Prostate gland (tissue), 2 donors: Measurements from ENCODE around the gene ASXL1. TPM values are rescaled to one million over a fixed set of nuclear protein-coding genes. Genes with fewer than 3 reads are reported as not detected.
A peak's percentile ranks its signal among the peaks of the same experiment; 100 is the strongest.

ENCODE experiments used
- DNase-seq: peaks from one replicate; pipeline ENCODE4 v3.0.0-alpha.2; 2019; ENCODE audit warnings: low spot score
- H3K27ac ChIP-seq, 2 donors: fragments of 200-600 bp; sonication (generic); 2 replicates each; pipeline ENCODE4 v1.5.1; 2017 to 2019
- H3K27me3 ChIP-seq: fragments of 200-600 bp; sonication (generic); replicated peaks from 2 replicates; pipeline ENCODE4 v1.5.1; 2019; ENCODE audit not compliant: insufficient read depth
- H3K36me3 ChIP-seq, 2 donors: fragments of 200-600 bp; sonication (generic); 1 replicate in 1 of 2; 2 replicates in 1 of 2; pipeline versions ENCODE4 v1.5.1 to v1.8.1; 2017 to 2019
- H3K4me1 ChIP-seq: fragments of 200-600 bp; sonication (generic); replicated peaks from 2 replicates; pipeline ENCODE4 v1.5.1; 2019
- H3K4me3 ChIP-seq, 2 donors: fragments of 200-600 bp; sonication (generic); 2 replicates each; pipeline ENCODE4 v1.5.1; 2017 to 2019
- H3K9me3 ChIP-seq: fragments of 200-600 bp; sonication (generic); 2 replicates; pipeline ENCODE4 v1.5.1; 2017
- POLR2A ChIP-seq: fragments of 450-650 bp; IDR thresholded peaks from one replicate; pipeline ENCODE4 v1.6.1; 2016; ENCODE audit warnings: antibody characterized with exemption, mild to moderate bottlenecking
- POLR2AphosphoS5 ChIP-seq: sonication (generic); formaldehyde crosslinking; IDR thresholded peaks from one replicate; pipeline ENCODE4 v1.6.1; 2017; ENCODE audit warnings: antibody characterized with exemption
- WGBS: methylation state at CpG from one replicate; pipeline ENCODE4 v1.1.5; 2018; 5-methylcytosine and 5-hydroxymethylcytosine counted together
- intact Hi-C: fragments of 100-400 bp; cut with DNase I; formaldehyde crosslinking; loops from one replicate; pipeline ENCODE4 v1.14.2; 2022
- total RNA-seq, 2 donors: library from RNA; depleted of rRNA; stranded (reverse); fragments of >200 nt; gene quantifications; one replicate each; pipeline ENCODE4 v1.1.0, GENCODE V29; 2016
- TF ChIP-seq, protein P1 (sequence below), 4 experiments: fragments of 200-600 bp in 2 of 4; fragments of 450-650 bp in 2 of 4; sonication (generic) in 2 of 4; IDR thresholded peaks; 1 replicate in 3 of 4; 2 replicates in 1 of 4; pipeline ENCODE4 v1.5.1; 2016 to 2019; ENCODE audit warnings: antibody characterized with exemption in 4 of 4, mild to moderate bottlenecking in 2 of 4, moderate library complexity in 2 of 4

The ASXL1 gene
- total RNA-seq, 2 donors from 2014 or later, result 30.4 to 106 TPM

DNA sequence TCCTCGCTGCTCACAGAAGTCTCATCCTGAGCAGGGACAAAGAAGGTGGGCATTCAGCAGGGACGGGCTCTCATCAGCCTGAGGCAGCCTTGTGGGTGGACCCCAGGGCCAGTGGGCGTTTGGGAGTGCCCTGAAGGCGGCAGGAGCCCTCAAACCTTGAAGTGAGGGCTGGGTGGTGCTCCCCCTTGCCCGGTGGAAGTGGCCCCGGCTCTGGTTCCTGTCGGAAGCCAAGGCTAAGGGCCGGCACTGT lies 116.5 kb downstream of the ASXL1 start:
- intact Hi-C loops, result no loop called here
- DNase-seq, result no peak
- Histone ChIP-seq H3K4me3 (peak overlapping the region in 1 of 2 donors; percentile 21), H3K27ac (peak overlapping the region; percentile 82 to 83), H3K36me3 (no peaks in the 10 kb centered on the region), H3K27me3 (no peaks in the 10 kb centered on the region), H3K4me1 (peaks cover 27% of the 10 kb centered on the region), H3K9me3 (no peaks in the 10 kb centered on the region)
- no peak for TF ChIP-seq POLR2A
- no peak for TF ChIP-seq POLR2AphosphoS5
- TF ChIP-seq, protein P1, sequence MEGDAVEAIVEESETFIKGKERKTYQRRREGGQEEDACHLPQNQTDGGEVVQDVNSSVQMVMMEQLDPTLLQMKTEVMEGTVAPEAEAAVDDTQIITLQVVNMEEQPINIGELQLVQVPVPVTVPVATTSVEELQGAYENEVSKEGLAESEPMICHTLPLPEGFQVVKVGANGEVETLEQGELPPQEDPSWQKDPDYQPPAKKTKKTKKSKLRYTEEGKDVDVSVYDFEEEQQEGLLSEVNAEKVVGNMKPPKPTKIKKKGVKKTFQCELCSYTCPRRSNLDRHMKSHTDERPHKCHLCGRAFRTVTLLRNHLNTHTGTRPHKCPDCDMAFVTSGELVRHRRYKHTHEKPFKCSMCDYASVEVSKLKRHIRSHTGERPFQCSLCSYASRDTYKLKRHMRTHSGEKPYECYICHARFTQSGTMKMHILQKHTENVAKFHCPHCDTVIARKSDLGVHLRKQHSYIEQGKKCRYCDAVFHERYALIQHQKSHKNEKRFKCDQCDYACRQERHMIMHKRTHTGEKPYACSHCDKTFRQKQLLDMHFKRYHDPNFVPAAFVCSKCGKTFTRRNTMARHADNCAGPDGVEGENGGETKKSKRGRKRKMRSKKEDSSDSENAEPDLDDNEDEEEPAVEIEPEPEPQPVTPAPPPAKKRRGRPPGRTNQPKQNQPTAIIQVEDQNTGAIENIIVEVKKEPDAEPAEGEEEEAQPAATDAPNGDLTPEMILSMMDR (IDR thresholded peaks at IDR 0.05), result no peak
- WGBS, result 9% methylated on average over 8 of the region's 8 CpGs

DNA sequence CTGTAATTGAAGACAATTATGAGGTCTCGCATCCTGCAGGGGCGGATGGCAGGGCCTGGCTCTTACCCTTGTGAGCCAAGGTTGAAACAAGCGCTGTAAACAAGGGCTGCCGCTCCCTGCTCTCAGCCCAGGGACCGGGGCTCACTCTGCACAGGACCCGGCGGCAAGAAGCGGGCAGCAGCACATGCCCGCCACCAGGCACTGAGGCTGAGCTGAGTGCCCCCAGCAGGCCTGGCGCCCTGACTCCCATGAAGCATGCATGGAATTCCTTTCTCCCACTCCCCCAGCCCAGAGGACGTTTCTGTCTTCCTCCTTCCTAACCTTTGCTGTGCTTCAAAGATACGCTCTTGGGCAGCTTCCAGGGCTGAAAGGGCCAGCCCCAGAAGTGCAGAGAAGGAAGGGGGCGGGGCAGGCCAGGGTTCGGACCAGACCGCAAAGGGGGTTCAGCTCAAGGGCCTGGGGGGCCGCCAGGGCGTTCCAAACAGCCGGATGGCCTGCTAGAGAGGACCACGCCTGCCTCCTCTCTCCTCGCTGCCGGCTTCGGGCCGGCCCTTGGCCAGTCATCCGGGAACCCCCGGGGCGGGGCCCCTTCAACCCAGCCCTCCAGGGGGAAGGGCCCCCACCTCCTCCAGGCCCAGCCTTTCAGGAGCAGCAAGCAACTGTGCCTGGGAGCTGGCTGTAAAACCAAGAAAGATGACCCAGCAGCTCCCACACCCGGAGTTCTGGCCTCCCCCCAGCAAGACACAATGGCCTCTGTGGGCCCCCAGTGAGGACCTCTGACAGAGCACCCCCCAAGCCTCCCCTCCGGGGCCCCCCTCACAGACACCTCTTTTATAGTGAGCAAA lies 117.1 kb downstream of the ASXL1 start:
- intact Hi-C loops, result no loop called here
- TF ChIP-seq POLR2AphosphoS5, result peak; percentile 73
- TF ChIP-seq, protein P1 (IDR thresholded peaks at IDR 0.05), result no peak
- peak; percentile 47 for TF ChIP-seq POLR2A
- peak; percentile 76 for DNase-seq
- Histone ChIP-seq H3K27ac (peak overlapping the region; percentile 82 to 83), H3K4me1 (peaks cover 27% of the 10 kb centered on the region), H3K27me3 (no peaks in the 10 kb centered on the region), H3K4me3 (peak overlapping the region; percentile 4 to 21), H3K9me3 (no peaks in the 10 kb centered on the region), H3K36me3 (no peaks in the 10 kb centered on the region)
- under 1% methylated on average over 28 of the region's 28 CpGs for WGBS

DNA sequence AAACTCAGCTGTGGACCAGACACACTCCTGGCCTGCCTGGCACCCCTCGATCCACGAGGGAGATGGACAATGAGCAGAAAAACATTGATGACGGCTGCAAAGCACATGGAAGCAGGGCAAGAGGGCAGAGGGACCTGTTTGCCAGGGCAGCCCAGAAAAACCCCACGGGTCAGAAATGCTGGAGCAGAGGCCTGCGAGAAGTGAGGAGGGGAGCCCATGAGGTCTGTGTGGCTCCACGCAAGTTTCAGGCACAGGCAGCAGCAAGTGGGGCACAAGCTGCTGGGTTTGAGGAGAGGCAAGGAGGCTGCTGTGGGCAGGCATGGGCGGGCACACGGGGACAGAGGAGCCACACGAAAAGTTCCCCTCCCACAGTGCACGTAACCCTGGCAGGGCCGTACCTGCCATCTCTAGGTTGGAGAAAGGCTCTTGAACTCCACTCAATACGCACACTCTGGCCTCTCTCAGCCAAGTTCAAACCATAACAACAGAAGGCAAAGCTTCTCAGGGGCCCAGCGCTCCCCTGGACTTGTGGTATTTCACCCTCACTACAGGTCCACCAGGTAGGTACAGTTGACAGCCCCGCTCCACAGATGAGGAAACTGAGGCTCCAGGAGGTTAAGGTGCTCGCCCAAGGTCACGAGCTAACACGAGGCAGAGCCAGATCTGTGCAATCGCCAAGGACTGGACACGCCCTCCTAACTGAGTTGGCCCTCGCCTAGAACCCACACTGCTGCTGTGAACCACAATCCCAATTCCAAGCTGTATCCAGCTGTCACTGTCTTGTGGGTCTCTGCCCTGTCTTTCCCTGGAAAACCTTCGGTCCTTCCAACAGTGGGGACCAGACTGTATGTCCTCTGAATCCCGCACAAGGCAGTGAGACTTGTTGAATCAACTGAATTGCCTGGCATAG lies 118.8 kb downstream of the ASXL1 start:
- Histone ChIP-seq H3K27me3 (no peaks in the 10 kb centered on the region), H3K4me3 (no peak overlapping the region), H3K4me1 (peaks cover 30% of the 10 kb centered on the region), H3K36me3 (no peaks in the 10 kb centered on the region), H3K9me3 (no peaks in the 10 kb centered on the region), H3K27ac (peak overlapping the region; percentile 37 to 82)
- TF ChIP-seq, protein P1 (IDR thresholded peaks at IDR 0.05), result no peak
- TF ChIP-seq POLR2A, result no peak
- no peak for TF ChIP-seq POLR2AphosphoS5
- no peak for DNase-seq
- intact Hi-C loops, result no loop called here
- 59% methylated on average over 22 of the region's 22 CpGs for WGBS

DNA sequence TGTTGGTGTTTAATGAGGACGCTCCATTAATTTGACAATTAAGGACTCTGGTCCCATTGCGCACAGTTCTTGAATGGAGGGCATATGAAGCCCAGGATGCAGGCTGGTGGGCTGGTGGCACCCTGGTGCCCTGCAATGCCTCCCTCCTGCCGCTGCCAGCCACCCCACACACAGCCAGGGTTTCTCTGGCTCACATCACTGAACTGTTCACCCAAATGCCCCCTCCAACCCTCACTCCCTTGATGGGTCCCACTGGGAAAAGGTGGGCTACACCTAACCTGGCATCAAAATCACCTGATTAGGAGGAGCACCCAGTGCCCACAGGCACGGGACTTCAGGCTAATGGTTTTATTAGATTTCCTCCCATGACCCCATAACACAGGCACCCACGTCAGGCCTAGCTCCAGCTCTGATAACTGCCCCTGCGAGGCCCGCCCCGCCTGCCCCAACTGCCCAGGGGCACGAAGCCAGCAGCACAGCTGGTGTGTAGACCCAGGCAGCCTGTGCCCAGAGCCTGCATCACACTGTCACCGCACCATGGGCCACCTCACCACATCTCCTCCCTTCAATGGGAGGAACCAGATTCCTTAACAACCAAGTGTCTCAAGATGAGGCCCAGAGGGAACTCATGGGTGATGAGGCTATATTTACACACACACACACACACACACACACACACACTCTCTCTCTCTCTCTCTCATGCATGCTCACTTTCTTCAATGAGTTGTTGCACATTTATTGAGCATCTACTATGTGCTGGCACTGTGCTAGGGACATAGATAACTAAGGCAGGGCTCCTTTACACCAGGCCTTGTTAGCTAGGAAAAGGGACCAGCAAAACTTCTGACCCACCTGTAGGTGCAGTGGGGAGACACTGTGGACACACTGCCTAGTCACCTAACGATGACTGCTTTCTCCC lies 119.7 kb downstream of the ASXL1 start:
- no peak overlapping the region for H3K4me3 ChIP-seq
- no peak for DNase-seq
- H3K27me3 ChIP-seq, result no peaks in the 10 kb centered on the region
- H3K4me1 ChIP-seq, result peaks cover 33% of the 10 kb centered on the region
- intact Hi-C loops, result no loop called here
- TF ChIP-seq POLR2AphosphoS5 (no peak), POLR2A (no peak)
- TF ChIP-seq, protein P1 (IDR thresholded peaks at IDR 0.05), result no peak
- H3K36me3 ChIP-seq, result no peaks in the 10 kb centered on the region
- H3K9me3 ChIP-seq, result no peaks in the 10 kb centered on the region
- no peak overlapping the region for H3K27ac ChIP-seq
- WGBS, result 64% methylated on average over 11 of the region's 11 CpGs
